Natural killer cell (primary cell): ENCODE measurements around the gene TNFRSF25. TPM values are rescaled to one million over a fixed set of nuclear protein-coding genes. Genes with fewer than 3 reads are reported as not detected.
A peak's percentile ranks its signal among the peaks of the same experiment; 100 is the strongest.
"Not testable (repeated sequence)": the region's sequence is repeated elsewhere in the genome, so short reads cannot be mapped to it uniquely, and the experiment has no call there.

Experiments
- ATAC-seq, 3 donors: fragments of 150-1000 bp in 2 of 3; fragments of 200-7000 bp in 1 of 3; cut with Tn5 transposase; 1 replicate in 1 of 3; 2 replicates in 2 of 3; pipeline ENCODE4 v1.10.0; 2021; ENCODE audit warnings: mild to moderate bottlenecking in 2 of 3, moderate library complexity in 2 of 3
- DNase-seq, 2 donors: peaks; one replicate each; pipeline versions ENCODE4 v3.0.0 to v3.0.0-alpha.2; 2013 to 2021; ENCODE audit warnings: mixed read lengths in 1 of 2
- H3K27ac ChIP-seq: one replicate; pipeline ENCODE4 v1.5.1; 2013; ENCODE audit warnings: mild to moderate bottlenecking, low read length
- H3K27me3 ChIP-seq: one replicate; pipeline ENCODE4 v1.6.1; 2013; ENCODE audit warnings: low read length; ENCODE audit not compliant: control insufficient read depth, insufficient read depth
- H3K36me3 ChIP-seq: one replicate; pipeline ENCODE4 v1.6.1; 2013; ENCODE audit warnings: low read length; ENCODE audit not compliant: control insufficient read depth, insufficient read depth
- H3K4me1 ChIP-seq: one replicate; pipeline ENCODE4 v1.6.1; 2013; ENCODE audit warnings: low read length; ENCODE audit not compliant: control insufficient read depth, insufficient read depth
- H3K4me3 ChIP-seq: one replicate; pipeline ENCODE4 v1.5.1; 2013; ENCODE audit warnings: low read length
- H3K9me3 ChIP-seq: one replicate; pipeline ENCODE4 v1.6.1; 2013; ENCODE audit warnings: low read length; ENCODE audit not compliant: control insufficient read depth, insufficient read depth
- H3K27ac Mint-ChIP-seq, 2 donors: one replicate each; pipeline ENCODE4 v1.8.0; 2022; ENCODE audit warnings: mild to moderate bottlenecking in 2 of 2, mixed read lengths in 2 of 2, moderate library complexity in 1 of 2
- H3K27me3 Mint-ChIP-seq, 2 donors: one replicate each; pipeline ENCODE4 v1.8.0; 2022; ENCODE audit warnings: low read depth in 2 of 2, mixed read lengths in 2 of 2
- H3K36me3 Mint-ChIP-seq: one replicate; pipeline ENCODE4 v1.8.0; 2022; ENCODE audit warnings: mixed read lengths
- H3K4me1 Mint-ChIP-seq, 2 donors: one replicate each; pipeline ENCODE4 v1.8.0; 2022; ENCODE audit warnings: mixed read lengths in 2 of 2
- H3K4me3 Mint-ChIP-seq: one replicate; pipeline ENCODE4 v1.8.0; 2022; ENCODE audit warnings: mild to moderate bottlenecking, moderate library complexity, mixed read lengths
- H3K9me3 Mint-ChIP-seq, 2 donors: one replicate each; pipeline ENCODE4 v1.8.0; 2022; ENCODE audit warnings: mixed read lengths in 2 of 2
- WGBS: methylation state at CpG from one replicate; pipeline ENCODE4 v1.1.7; 2013; ENCODE audit warnings: missing lambda C conversion rate; ENCODE audit not compliant: insufficient coverage; 5-methylcytosine and 5-hydroxymethylcytosine counted together
- intact Hi-C: fragments of 100-400 bp; cut with micrococcal nuclease; formaldehyde crosslinking; loops from one replicate; pipeline ENCODE4 v1.14.2; 2022
- total RNA-seq, 4 donors: library from RNA; stranded (reverse); fragments of 120-200 nt in 1 of 4; gene quantifications; one replicate each; pipeline versions ENCODE4 v1.2.3 to v1.2.4, GENCODE V29; 2013 to 2022
- TF ChIP-seq, protein P1 (sequence below): fragments of 200-600 bp; IDR thresholded peaks from one replicate; pipeline ENCODE4 v1.8.0; 2022; ENCODE audit warnings: antibody characterized with exemption

Gene TNFRSF25
- total RNA-seq, 3 donors from 2014 or later (not counting 1 experiment from before 2014, with no cell fraction given) = 14.5 to 41.5 (median 19.9) TPM

DNA sequence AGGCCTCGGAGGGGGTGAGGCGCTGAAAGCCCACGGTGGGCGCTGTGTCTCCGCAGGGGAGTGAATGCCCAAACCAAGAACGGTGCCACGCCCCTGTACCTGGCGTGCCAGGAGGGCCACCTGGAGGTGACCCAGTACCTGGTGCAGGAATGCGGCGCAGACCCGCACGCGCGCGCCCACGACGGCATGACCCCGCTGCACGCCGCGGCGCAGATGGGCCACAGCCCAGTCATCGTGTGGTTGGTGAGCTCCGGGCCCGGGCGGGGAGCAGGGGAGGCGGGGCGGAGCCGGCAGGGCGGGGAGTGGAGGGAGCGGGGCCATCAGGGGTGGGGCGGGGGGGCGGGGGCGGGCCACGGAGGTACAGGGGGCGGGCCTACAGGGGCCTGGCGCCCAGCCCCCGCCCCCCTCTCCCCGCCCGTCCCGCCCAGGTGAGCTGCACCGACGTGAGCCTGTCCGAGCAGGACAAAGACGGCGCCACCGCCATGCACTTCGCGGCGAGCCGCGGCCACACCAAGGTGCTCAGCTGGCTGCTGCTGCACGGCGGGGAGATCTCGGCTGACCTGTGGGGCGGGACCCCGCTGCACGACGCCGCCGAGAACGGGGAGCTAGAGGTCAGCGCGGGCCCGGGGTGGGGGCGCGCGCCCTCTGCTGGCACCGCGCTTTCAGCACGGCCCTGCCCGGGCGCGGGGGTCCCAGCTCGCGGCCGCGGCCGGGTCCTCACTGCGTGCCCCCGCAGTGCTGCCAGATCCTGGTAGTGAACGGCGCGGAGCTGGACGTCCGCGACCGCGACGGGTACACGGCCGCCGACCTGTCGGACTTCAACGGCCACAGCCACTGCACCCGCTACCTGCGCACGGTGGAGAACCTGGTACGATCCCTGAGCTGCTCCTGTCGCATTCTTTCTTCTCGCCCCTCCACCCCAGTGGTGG lies 25.5 kb downstream of the TNFRSF25 start:
- intact Hi-C loops = no loop called here
- H3K4me3 ChIP-seq = no peak overlapping the region
- Mint-ChIP-seq H3K36me3 (no peaks in the 10 kb centered on the region), H3K4me1 (peaks cover 5 to 19% of the 10 kb centered on the region in 2 donors), H3K9me3 (no peaks in the 10 kb centered on the region), H3K27me3 (peaks cover 27 to 32% of the 10 kb centered on the region in 2 donors), H3K27ac (no peak overlapping the region), H3K4me3 (peak overlapping the region; percentile 68)
- peak; percentile 77 to 92 (median 89) for ATAC-seq
- H3K9me3 ChIP-seq = no peaks in the 10 kb centered on the region
- peak; percentile 54 to 81 for DNase-seq
- TF ChIP-seq, protein P1, sequence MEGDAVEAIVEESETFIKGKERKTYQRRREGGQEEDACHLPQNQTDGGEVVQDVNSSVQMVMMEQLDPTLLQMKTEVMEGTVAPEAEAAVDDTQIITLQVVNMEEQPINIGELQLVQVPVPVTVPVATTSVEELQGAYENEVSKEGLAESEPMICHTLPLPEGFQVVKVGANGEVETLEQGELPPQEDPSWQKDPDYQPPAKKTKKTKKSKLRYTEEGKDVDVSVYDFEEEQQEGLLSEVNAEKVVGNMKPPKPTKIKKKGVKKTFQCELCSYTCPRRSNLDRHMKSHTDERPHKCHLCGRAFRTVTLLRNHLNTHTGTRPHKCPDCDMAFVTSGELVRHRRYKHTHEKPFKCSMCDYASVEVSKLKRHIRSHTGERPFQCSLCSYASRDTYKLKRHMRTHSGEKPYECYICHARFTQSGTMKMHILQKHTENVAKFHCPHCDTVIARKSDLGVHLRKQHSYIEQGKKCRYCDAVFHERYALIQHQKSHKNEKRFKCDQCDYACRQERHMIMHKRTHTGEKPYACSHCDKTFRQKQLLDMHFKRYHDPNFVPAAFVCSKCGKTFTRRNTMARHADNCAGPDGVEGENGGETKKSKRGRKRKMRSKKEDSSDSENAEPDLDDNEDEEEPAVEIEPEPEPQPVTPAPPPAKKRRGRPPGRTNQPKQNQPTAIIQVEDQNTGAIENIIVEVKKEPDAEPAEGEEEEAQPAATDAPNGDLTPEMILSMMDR = peak; percentile 25
- no peaks in the 10 kb centered on the region for H3K36me3 ChIP-seq
- peaks cover 8% of the 10 kb centered on the region for H3K4me1 ChIP-seq
- peaks cover 10% of the 10 kb centered on the region for H3K27me3 ChIP-seq
- 7% methylated on average over 93 of the region's 101 CpGs for WGBS
- H3K27ac ChIP-seq = no peak overlapping the region

DNA sequence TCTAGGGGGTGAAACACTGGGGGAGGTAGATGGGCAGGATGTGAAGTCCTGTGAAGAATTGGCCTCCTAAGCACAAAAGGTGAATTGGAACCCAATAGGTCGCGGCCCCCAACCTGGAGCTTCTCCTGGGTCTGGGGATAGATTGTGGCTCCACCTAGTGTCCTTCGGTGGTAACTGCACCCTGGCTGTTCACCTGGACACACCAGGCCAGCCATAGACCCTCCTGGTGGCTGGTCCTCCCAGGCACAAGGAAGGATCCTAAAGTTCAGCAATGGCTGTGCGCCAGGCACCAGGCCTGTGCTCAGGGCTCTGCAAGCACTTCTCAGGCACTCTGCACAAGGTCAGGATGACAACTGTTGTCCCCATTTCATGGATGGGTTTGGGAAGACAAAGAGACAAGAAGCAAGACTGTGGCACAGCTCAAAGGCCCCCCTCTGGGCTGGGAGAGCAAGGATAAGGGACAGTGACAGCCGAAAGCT lies 27.9 kb downstream of the TNFRSF25 start:
- Histone ChIP-seq H3K4me3 (no peak overlapping the region), H3K27me3 (peaks cover 10% of the 10 kb centered on the region), H3K36me3 (no peaks in the 10 kb centered on the region), H3K9me3 (no peaks in the 10 kb centered on the region), H3K27ac (no peak overlapping the region), H3K4me1 (peaks cover 8% of the 10 kb centered on the region)
- no peaks in the 10 kb centered on the region for H3K36me3 Mint-ChIP-seq
- peaks cover 20 to 32% of the 10 kb centered on the region in 2 donors for H3K27me3 Mint-ChIP-seq
- TF ChIP-seq, protein P1 = peak; percentile 90
- H3K27ac Mint-ChIP-seq = no peak overlapping the region
- DNase-seq = peak; percentile 64 to 86
- H3K4me3 Mint-ChIP-seq = peak overlapping the region; percentile 73
- peak; percentile 59 to 72 (median 64) for ATAC-seq
- peaks cover 5 to 19% of the 10 kb centered on the region in 2 donors for H3K4me1 Mint-ChIP-seq
- 15% methylated on average over 5 of the region's 5 CpGs for WGBS
- intact Hi-C loops = loop anchor here (1.0 kb wide), 1 partner anchor 90 kb away; no protein-coding TSS in a partner anchor
- no peaks in the 10 kb centered on the region for H3K9me3 Mint-ChIP-seq

DNA sequence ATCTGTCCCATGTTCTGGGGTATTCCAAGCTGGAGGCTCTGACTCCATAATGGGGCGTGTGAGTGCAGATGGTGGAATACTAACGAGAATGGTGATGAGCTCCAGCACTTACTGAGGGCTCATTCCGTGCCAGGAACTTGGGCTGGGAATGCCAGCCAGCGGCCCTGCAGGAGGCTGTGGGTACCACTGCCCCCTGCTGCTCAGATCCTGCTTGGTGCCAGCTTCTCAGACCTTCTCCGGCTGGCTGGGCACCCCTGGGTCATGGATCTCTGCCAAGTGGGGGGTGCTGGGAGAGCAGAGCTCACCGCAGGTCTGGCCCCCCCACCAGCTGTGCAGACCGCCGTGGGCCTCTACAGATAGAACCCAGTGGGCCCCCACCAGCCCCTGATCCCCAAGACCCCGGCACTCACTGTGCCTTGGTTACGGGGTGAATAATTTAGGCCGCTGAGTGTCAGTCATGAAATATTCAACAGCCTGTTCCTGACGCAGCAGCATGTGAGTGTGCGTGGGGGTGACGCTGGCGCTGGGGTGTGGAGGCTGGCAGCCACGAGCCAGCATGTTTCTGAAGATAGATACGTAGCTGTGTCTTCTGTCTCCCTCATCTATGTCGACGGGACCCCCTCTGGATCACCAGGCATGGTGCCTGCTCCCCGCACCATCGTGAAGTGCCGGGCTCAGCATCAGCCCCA lies 28.8 kb downstream of the TNFRSF25 start:
- H3K9me3 Mint-ChIP-seq, H3K27ac ChIP-seq, H3K27ac Mint-ChIP-seq, H3K36me3 ChIP-seq, H3K36me3 Mint-ChIP-seq, H3K4me3 Mint-ChIP-seq, H3K4me3 ChIP-seq, H3K27me3 ChIP-seq, intact Hi-C loops, H3K9me3 ChIP-seq, DNase-seq, ATAC-seq, H3K4me1 ChIP-seq: not testable (repeated sequence)
- Mint-ChIP-seq H3K27me3 (peaks cover 20 to 32% of the 10 kb centered on the region in 2 donors), H3K4me1 (peaks cover 5 to 19% of the 10 kb centered on the region in 2 donors)
- 69% methylated on average over 22 of the region's 22 CpGs for WGBS

DNA sequence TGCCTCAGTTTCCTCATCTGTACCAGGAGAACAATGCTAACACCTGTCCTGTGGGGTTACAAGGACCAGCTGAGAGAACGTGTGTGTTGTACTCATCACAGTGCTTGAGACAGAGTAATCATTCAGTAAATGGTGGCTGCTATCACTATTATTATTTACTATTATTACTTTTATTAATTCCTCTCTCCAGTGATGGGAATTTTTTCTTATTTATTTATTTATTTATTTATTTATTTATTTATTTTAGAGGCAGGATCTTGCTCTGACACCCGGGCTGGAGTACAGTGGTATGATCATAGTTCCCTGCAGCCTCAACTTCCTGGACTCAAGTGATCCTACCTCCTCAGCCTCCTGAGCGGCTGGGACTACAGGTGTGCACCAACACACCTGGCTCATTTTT lies 29.7 kb downstream of the TNFRSF25 start:
- intact Hi-C loops, H3K36me3 Mint-ChIP-seq, H3K27ac Mint-ChIP-seq, H3K9me3 Mint-ChIP-seq, H3K9me3 ChIP-seq, H3K4me3 Mint-ChIP-seq, H3K4me1 ChIP-seq, ATAC-seq, DNase-seq, H3K36me3 ChIP-seq, H3K4me3 ChIP-seq, H3K27me3 ChIP-seq, H3K27ac ChIP-seq: not testable (repeated sequence)
- 80% methylated on average over 1 of the region's 3 CpGs for WGBS
- H3K27me3 Mint-ChIP-seq = peaks cover 15 to 28% of the 10 kb centered on the region in 2 donors
- H3K4me1 Mint-ChIP-seq = peaks cover 5 to 19% of the 10 kb centered on the region in 2 donors
